Lung (tissue), 12 donors: ENCODE measurements around the gene NPRL2. TPM values are rescaled to one million over a fixed set of nuclear protein-coding genes. Genes with fewer than 3 reads are reported as not detected.
A peak's percentile ranks its signal among the peaks of the same experiment; 100 is the strongest.

Experiments used
- ATAC-seq: fragments of 200-7000 bp; cut with Tn5 transposase; one replicate; pipeline ENCODE4 v1.9.1; 2020; ENCODE audit warnings: moderate number of reproducible peaks; ENCODE audit not compliant: insufficient read depth, low FRiP score
- DNase-seq, 3 donors: peaks; one replicate each; pipeline ENCODE4 v3.0.0-alpha.2; 2013 to 2017
- H3K27ac ChIP-seq, 2 donors: one replicate each; pipeline ENCODE4 v1.5.1; 2013; ENCODE audit warnings: mild to moderate bottlenecking in 2 of 2, moderate library complexity in 2 of 2, control low read depth in 1 of 2, inconsistent platforms in 1 of 2, low read depth in 1 of 2, low read length in 1 of 2
- H3K27me3 ChIP-seq, 3 donors: one replicate each; pipeline ENCODE4 v1.5.1; 2013; ENCODE audit warnings: low read length in 2 of 3; ENCODE audit not compliant: control insufficient read depth in 3 of 3, insufficient read depth in 3 of 3
- H3K36me3 ChIP-seq, 4 donors: one replicate each; pipeline ENCODE4 v1.5.1; 2013; ENCODE audit warnings: low read length in 4 of 4, mild to moderate bottlenecking in 1 of 4, moderate library complexity in 1 of 4; ENCODE audit not compliant: control insufficient read depth in 4 of 4, insufficient read depth in 4 of 4
- H3K4me1 ChIP-seq, 5 donors: one replicate each; pipeline ENCODE4 v1.5.1; 2013; ENCODE audit warnings: low read length in 5 of 5, mild to moderate bottlenecking in 2 of 5, moderate library complexity in 1 of 5; ENCODE audit not compliant: control insufficient read depth in 5 of 5, insufficient read depth in 5 of 5
- H3K4me3 ChIP-seq: one replicate; pipeline ENCODE4 v1.5.1; 2013; ENCODE audit warnings: mild to moderate bottlenecking, control low read depth, moderate library complexity
- H3K9ac ChIP-seq, 2 donors: one replicate each; pipeline ENCODE4 v1.5.1; 2013; ENCODE audit warnings: low read length in 2 of 2, control low read depth in 1 of 2; ENCODE audit not compliant: insufficient read depth in 1 of 2
- H3K9me3 ChIP-seq, 4 donors: one replicate each; pipeline ENCODE4 v1.5.1; 2013; ENCODE audit warnings: low read length in 3 of 4, mild to moderate bottlenecking in 1 of 4, moderate library complexity in 1 of 4; ENCODE audit not compliant: control insufficient read depth in 4 of 4, insufficient read depth in 3 of 4
- CTCF ChIP-seq: IDR thresholded peaks from 2 replicates; pipeline ENCODE4 v1.5.1; 2012; ENCODE audit warnings: mild to moderate bottlenecking; ENCODE audit errors: control extremely low read depth, extremely low read depth
- WGBS, 2 donors: extraction: QIAGEN DNeasy Blood & Tissue Kit; methylation state at CpG; one replicate each; pipeline ENCODE4 v1.1.7; 2013; 5-methylcytosine and 5-hydroxymethylcytosine counted together
- polyA plus RNA-seq, 2 donors: library from polyadenylated mRNA; stranded (reverse); fragments of 200-250 nt; gene quantifications; one replicate each; pipeline ENCODE4 v1.2.1, GENCODE V29; 2013
- total RNA-seq, 2 donors: library from RNA; depleted of rRNA in 1 of 2; stranded (reverse); fragments of >200 nt in 1 of 2; gene quantifications; one replicate each; pipeline ENCODE4 v1.2.1, GENCODE V29; 2014 to 2021
- donor health status: control.
- donor health status: control.
- donor health status: Bipolar disorder and iron deficiency.
- donor health status: healthy.
- donor health status: DM: yes; HTN: yes; CAD: no.

NPRL2 gene
- total and polyA plus RNA-seq, 4 donors, result 12.7 to 21.9 (median 17.2) TPM

- no peak overlapping the region for H3K9ac ChIP-seq
- no peak for TF ChIP-seq CTCF
- 74 to 76% methylated on average over 7 of the region's 7 CpGs for WGBS, 2 donors
- DNase-seq (no peak), ATAC-seq (no peak)
- H3K36me3 ChIP-seq, result peaks cover 0 to 2% (median 0%) of the 10 kb centered on the region in 4 donors
- H3K4me3 ChIP-seq, result no peak overlapping the region
- H3K27ac ChIP-seq, result no peak overlapping the region
- H3K27me3 ChIP-seq, result no peaks in the 10 kb centered on the region
- H3K4me1 ChIP-seq, result peaks cover 0 to 8% (median 0%) of the 10 kb centered on the region in 5 donors
- no peaks in the 10 kb centered on the region for H3K9me3 ChIP-seq
Measured at GRCh38 chr3:50375258-50375931, 24.8 kb upstream of the NPRL2 start.

DNA sequence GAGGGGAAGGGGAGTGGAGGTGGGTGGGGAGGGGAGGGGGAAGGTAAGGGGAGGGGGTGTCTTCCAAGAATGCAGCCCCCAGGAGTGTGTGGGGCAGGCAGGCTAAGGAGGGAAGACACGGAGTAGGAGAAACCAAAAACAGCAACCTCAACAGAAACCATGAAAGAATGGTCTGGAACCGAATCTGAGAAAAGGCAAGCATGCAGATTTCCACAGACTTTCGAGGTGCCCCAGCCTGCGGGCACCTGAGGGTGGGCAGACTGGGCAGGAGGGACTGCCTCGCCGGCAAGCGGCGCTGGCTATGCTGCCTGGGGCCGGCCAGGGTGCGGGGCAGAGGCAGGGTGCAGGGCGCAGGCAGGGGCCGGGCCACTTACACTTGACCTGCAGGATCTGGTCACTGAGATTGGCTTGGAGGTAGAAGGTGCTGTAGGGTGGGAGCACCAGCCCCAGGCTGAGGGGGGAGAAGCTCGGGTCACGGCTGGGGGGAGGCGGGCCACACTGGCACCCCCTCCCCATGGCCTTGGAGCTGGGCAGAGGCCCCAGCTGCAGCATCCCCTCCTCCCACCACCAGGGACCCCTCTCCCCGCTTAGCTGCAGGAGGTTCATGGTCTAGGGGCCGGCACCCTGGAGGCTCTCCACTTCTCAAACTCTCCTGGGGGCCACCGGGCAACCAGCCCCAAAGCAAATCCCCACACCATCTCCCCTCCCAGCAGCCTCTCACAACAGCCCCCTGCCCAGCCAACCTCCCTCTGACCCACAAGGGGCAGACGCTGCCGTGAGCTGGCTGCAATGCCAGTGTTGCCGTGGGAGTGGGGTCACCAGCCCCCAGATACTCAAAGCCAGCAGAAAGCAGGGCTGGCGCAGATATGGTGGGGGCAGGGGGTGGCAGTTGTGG is 24.0 kb upstream of the NPRL2 start:
- H3K9ac ChIP-seq, result no peak overlapping the region
- no peak overlapping the region for H3K4me3 ChIP-seq
- no peak overlapping the region for H3K27ac ChIP-seq
- WGBS, 2 donors, result 80% methylated on average over 22 of the region's 22 CpGs
- H3K27me3 ChIP-seq, result no peaks in the 10 kb centered on the region
- DNase-seq, result no peak
- H3K36me3 ChIP-seq, result peaks cover 0 to 2% (median 0%) of the 10 kb centered on the region in 4 donors
- no peak for ATAC-seq
- TF ChIP-seq CTCF, result no peak
- peaks cover 0 to 8% (median 0%) of the 10 kb centered on the region in 5 donors for H3K4me1 ChIP-seq
- no peaks in the 10 kb centered on the region for H3K9me3 ChIP-seq

- Histone ChIP-seq H3K4me1 (peaks cover 0 to 8% (median 0%) of the 10 kb centered on the region in 5 donors), H3K36me3 (peaks cover 0 to 2% (median 0%) of the 10 kb centered on the region in 4 donors), H3K4me3 (no peak overlapping the region), H3K27me3 (no peaks in the 10 kb centered on the region), H3K9ac (no peak overlapping the region), H3K27ac (no peak overlapping the region), H3K9me3 (no peaks in the 10 kb centered on the region)
- ATAC-seq (no peak), DNase-seq (peak in 1 of 3 donors; percentile 55)
- no peak for TF ChIP-seq CTCF
- 57 to 63% methylated on average over 12 of the region's 12 CpGs for WGBS, 2 donors
Measured at GRCh38 chr3:50373146-50374051, 22.8 kb upstream of the NPRL2 start.
